HG02623 (cell line): ENCODE data around the gene GTPBP1.
A peak's percentile ranks its signal among the peaks of the same experiment; 100 is the strongest.

Experiments used
- ATAC-seq: cut with Tn5 transposase; IDR thresholded peaks from one replicate; pipeline ENCODE4 v1.9.1; 2021; ENCODE audit warnings: moderate library complexity; ENCODE audit not compliant: unreplicated experiment

Gene GTPBP1

DNA sequence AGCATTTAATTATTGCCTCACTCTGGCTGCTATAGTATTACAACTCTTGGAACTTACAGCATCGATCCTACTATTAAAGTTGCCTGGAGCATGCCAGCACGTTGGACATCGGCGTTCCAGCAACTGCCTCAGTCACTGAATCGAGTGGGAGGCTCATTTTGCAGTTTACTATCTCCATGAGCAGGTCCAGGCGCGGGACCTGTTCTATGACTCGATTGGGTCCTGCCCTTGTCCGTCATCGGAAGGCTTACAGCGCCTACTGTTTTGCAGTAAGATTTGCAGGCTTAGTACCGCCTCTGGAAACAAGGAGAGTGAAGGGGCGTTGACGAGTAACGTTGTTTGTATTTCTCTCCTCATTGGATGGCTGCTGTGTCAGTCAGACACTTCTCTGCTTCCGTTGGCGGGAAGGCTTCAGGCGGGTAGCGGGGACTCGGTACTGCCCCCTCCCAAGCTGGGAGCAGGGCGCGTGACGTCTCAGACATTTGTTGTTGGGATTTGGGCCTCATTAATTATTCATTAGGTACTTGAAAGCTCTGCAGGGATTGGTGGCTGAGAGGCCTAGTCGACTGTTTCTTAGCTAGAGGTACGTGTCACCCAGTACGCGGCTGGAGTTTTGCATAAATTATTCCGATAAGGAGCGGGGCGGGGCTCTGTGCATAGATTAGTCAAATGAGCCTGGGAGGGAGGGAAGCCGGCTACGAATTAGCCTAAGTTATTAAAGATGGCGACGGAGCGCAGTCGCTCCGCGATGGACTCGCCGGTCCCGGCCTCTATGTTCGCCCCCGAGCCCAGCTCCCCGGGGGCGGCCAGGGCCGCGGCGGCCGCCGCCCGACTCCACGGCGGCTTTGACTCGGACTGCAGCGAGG lies at the start of gene GTPBP1:
TSS of gene GTPBP1 (plus strand) at position 710 of the 866 bp plus-strand sequence. CDS start at position 722, 12 bp downstream.
- ATAC-seq = peak; percentile 61

DNA sequence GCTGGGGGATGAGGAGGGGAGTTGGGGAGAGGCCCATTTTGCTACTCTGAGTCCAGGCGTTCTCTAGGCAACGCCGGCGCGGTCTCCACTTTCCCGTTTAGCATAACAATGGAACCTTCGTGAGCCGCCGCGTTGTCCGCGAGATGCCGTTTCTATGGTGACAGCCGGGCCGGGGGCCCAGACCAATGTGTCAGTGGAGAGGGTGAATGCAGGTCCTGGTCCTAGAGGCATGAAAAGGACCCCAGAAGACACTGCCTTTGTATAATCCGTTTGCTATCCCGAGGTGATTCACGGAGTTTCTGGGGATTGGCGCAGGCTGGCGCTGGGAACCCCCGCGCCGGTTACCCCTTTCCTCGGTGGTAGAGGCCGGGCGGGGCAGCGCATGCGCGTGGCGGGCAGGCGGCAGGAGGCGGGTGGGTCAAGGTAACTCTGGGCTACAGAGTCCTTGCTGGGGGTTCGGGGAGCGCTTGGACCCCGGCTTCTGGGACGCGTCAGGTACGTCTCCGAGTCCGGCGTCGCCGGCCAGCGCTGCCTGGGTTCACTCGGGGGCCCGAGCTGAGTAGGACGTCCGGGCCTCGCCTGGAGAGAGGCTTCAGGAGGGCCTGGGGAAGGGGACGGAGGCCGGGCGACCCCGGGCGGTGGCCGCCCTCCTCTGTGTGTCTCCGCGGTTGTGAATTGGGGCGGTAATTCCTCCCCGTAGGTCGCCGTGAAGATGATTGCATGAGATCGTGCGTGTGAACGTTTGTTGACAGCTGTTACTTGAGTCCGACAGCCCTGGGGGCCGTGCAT lies 49.3 kb upstream of the GTPBP1 start, which contains the start of the genes CBY1 and FAM227A:
TSS of gene CBY1 (plus strand) at position 383 of the 789 bp plus-strand sequence. CDS start 11,417 bp downstream, outside the sequence.
TSS of gene FAM227A (minus strand) at position 137 of the 789 bp plus-strand sequence. CDS start 6,224 bp downstream, outside the sequence.
- ATAC-seq = peak; percentile 66

DNA sequence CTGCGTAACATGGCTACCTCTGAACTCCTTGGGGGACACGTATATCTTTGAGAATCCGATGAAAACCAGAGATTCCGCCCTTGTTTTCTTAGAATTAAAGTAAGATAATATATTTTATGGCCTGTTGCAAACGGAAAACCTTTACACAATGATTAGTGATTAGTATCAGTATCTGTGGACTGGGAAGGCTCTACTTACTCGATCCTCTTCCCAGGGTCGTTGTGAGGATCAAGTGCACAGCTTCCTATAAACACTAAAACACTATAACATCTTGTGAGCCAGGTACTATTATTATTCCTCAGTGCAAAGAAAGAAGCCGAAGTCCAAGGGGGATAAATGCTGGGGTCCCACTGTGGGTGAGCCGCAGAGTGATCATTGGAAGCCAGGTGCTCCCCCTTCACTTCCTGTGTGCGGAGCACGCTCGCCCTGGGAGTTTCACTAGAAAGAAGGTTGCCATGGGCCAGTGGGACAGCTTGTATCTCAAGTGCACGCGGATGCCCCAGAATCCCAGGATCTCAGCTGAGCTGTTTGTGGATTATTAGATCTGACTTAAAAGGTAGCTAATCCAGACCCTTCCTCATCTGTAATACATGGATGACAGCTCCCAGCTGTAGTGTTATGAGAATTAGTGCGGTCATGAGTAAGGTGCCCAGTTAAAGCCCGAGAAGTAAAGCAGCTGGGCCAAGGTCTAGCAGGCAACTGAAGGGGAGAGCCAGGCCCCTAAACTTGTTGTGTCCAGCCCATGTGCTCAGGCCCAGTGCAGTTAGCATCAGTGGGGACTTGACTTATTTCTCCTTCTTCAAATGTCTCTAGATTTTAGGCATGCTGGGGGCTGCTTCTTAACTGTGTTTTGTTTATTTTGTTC lies 48.5 kb upstream of the GTPBP1 start:
- ATAC-seq = no peak

DNA sequence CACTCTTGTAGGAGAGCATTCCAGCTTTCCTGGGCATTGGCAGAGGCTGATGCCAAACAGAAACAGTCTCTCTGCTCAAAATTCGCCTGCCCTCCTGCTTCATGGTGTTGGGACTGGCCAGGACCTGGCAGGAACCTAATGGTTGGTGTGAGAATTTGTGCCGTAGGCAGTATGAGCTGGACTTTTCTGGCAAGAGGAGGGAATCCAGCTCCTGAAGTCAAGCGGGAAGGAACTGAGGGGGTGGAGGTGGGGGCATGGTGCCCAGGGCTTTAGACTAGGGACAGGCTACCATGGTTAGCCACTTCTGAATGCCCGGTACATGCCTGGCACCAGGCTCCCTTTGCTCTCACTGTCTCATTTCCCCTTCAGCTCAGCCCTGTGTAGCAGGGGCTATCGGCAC lies 30.9 kb upstream of the GTPBP1 start:
- no peak for ATAC-seq

DNA sequence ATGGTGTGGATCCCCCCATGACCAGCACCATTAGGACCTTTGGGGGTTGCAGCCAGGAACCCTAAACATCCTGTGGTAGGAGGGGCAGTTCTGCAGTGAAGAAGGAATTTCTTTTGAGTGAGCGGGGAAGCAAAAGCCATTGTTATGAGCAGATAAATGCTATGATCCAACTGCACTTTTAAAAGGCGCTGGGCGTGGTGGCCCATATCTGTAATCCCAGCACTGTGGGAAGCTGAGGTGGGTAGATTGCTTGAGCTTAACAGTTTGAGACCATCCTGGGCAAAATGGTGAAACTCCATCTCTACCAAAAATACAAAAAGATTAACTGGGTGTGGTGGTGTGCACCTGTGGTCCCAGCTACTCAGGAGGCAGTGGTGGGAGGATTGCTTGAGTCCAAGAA lies 29.9 kb upstream of the GTPBP1 start:
- ATAC-seq = no peak

DNA sequence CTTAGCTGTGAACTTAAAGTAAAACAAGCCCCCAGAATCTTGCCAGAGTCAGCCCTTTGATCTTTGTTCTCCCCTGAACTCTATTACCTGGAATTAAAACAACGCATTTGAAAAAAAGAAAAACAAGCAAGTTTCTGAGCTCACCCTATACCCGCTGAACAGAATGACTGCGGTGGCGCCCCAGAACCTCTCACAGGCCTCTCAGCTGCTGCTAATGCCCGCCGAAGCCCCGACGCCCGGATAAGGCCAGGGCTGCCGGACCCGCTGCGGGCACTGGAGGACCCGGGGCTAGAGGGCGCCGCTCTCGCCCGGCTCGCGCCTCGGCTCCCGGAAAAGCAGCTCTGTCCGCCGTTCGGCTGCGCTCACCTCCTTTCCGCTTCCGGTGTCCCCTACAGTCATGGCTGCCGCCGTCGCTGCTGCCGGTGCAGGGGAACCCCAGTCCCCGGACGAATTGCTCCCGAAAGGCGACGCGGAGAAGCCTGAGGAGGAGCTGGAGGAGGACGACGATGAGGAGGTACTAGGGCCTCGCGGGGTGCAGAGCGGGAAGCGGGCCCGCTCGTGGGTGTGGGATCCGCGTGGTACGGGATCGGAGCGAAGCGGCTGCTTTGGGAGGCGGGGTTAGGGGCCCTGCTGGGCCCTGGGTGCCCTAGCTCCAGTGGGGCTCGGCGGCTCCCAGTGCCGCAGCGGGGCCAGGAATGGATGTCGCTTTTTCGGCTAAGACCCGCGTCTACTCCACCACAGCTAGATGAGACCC lies 24.0 kb upstream of the GTPBP1 start, which contains the start of gene TOMM22:
TSS of gene TOMM22 (plus strand) at position 376 of the 754 bp plus-strand sequence. CDS start at position 398, 22 bp downstream.
- ATAC-seq = peak; percentile 88

DNA sequence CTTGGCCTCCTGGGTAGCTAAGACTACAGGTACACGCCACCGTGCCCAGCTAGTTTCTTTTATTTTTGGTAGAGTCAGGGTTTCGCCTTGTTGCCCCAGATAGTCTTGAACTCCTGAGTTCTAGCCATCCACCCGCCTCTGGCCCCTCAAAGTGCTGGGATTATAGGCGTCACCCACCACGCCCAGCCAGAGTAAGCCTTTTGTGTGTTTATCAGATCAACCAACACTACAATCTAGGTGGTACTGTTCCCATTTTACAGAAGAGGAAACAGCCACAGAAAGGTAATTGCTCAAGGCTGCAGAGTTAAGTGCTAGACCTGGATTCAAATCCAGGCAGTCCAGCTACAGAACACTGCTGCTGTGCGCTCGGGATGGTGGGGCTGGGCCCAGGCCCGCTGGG lies 20.8 kb upstream of the GTPBP1 start:
- no peak for ATAC-seq

DNA sequence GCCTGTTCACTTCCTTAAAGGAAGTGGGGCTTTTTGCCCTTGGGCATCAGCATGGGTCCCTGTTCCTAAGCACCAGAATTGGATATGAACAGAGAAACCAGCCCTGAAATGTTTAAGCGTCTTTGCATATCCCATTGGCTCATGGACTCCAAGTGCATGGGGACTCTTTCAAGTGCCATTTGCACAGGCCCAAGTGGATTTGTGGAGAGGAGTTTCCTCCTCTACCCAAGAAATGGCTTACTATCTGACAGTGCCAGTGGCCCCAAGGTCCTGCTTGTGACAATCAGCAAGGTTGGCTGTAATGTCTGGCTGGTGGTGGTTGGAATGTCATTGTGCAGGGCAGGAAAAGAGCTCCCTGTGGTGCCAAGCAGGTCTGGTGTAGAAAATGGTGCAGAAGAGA lies 20.0 kb upstream of the GTPBP1 start:
- no peak for ATAC-seq

DNA sequence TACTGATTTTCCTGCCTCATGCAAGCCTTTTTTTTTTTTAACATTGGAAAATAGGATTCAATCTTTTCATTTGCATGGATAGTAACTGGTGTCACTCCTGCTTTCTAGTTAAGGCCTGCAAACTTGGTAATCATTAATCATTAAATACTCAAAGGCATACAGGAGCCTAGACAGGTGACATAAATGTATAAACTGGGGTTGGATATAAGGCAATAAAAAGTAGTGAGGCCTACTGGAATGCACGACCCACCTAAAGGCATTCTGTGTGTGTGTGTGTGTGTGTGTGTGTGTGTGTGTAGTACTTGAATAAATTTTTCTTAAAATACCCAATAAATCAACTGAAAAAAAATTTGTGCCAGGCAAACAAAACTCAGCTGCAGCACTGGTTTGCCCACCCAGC lies 16.1 kb upstream of the GTPBP1 start:
- ATAC-seq = no peak

DNA sequence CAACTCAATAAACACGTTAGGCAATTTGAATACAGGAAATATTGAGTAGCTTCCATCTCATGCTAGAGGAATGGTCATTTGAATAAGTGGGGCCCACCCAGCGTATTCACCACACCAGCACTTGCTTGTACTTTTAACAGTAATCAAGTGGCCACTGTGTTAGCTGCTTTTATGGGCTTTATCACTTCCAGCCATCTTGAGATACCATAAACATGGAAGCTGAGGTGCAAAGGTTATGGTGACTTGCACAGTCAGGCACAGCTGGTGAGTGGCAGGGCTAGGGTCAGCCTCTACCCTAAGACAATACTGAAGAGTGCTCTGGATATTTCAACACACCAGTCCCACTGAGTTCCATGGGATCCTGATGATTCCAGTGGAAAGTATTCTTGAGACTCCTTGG lies 11.7 kb upstream of the GTPBP1 start:
- no peak for ATAC-seq

DNA sequence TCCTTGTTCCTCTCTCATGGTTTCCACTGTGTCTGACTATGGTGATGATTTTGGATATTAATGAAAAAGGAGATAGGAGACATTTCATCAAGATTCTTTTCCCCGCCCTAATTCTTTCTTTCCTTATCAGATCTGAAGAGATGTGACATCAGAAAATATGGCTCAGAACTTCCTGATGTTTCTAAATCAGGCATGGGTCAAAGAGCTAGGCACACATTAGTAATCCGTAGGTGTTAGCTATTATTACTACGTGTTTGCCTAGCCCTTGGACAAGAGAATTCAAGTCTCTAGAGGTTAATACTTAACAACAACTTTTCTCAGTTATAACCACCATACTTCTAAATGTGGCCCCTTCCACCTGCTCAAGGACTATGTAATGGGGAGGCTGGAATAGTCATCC lies 10.8 kb upstream of the GTPBP1 start:
- ATAC-seq = no peak

DNA sequence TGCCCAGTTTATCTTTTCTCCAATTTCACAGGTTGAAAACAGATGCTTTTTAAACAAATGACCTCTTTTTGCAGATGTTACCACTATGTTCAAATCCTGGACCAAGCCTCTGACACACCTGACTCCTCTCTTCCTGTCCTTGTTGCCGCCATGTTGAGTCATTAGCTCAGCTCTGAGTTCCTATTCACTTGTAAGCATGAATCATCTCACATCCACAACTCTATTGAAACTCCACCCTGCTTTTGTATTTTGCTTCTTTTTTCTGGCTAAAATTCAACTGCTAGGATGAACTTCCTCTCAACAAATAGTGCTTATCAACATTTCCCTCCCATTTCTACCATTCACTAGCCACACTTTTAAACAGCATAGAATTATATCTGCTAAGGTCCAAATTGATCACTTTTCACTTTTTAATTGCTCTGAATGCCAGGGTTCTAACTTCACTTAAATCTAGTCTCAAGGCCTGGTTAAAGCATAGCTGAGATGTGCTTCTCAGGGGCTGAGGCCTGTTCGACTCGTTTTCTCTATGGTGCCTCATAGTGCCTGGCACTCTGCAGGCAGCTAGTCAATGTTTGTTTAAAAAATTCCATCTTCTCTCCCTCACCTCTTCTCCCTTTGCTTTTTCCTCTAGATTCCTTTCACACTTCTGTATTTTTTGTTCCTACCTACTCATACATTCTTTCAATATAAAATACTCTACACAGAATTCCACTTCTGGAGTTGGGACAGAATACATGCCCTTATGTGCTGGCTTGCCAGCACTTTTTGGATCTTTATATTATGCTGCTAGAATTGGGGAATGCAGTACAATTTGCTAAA lies 8.9 kb upstream of the GTPBP1 start:
- ATAC-seq = no peak

DNA sequence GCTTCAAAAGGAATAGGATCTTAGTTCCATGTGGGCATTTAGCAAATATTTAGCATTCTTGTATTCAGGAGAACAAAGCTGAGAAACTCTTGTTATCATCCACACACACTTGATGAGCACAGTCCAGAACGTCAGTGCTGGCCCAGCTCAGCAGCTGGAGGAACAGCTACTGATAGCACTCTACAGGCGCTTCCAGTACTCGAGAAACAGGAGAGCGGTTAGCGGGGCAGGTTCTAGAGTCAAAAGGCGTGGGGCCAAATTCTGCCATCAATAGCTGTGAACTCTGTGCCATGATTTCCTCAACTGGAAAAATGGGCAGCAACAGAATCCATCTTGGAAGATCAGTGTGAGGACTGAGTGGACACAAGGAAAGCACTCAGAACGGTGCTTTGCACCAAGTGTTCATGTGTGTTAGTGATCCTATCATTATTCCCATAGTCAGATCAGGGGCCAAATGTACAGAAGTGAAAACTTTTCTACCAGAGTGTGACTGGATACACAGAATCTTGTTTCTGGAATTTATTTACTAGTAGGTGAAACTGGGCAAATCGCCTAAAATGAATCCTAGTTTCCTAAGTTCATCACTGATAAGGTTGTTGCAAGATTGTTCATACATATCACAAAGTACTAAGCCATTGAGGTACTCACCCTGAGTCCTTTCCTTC lies 8.2 kb upstream of the GTPBP1 start:
- ATAC-seq = no peak

DNA sequence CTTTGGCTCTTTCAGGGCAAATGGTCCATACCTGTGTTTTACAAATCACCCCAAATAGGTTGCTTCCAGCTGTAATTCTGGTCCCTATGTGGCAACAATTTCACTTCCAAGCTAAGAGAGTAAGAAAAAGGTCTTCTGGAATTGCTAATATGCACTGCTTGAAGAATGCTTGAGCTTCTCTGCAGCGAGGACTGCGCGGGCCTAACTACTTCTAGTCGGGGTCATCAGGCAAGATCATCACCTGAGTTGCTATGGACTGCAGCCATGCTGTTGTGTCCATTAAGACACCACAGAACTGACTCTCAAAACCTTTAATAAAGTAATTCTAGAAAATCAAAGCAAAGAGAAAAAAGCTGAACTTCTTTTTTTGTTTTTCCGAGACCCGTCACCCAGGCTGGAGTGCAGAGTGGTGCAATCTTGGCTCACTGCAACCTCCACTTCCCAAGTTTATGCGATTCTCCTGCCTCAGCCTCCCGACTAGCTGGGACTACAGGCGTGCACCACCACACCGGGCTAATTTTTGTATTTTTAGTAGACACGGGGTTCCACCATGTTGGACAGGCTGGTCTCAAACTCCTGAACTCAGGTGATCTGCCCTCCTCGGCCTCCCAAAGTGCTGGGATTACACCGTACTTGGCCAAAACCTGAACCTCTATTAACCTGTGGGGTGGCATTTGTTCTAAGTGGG lies 7.2 kb upstream of the GTPBP1 start:
- ATAC-seq = no peak

DNA sequence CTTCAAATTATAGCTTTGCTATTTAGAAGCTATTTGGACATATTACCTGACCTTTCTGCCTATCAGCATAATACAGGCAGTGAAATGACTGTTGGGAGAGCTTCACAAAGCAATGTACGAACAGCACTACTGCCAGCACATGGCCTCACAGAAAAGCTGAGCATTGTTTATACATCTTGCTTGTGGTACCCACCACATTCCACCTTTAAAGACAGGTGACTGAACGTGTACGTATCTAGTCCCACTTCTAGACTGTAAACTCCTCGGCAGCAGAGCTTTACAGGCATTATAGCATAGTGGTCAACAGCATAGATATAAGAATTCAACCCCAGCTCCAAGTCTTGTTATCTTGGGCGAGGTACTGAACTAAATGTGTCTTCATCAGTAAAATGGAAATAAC lies 6.6 kb upstream of the GTPBP1 start:
- ATAC-seq = no peak

DNA sequence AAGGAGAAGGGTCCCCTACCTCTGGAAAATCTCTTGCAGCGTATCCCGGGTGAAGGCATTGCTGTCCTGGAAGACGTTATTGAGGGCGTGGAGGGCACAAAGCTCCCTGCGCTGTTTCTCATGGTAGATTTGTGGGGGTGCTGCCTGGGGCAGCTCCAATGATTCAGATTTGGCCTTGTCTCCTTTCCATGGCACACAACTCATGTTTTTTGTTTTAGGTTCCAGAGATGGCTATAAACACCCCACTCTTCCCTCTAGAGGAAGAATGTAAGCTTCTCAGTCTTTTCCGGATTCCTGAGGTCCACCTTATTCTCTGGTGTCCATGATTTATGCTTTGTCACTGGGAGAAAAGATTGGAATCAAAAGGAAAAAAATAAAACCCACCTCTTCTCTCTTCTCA lies 6.0 kb upstream of the GTPBP1 start:
- ATAC-seq = no peak

DNA sequence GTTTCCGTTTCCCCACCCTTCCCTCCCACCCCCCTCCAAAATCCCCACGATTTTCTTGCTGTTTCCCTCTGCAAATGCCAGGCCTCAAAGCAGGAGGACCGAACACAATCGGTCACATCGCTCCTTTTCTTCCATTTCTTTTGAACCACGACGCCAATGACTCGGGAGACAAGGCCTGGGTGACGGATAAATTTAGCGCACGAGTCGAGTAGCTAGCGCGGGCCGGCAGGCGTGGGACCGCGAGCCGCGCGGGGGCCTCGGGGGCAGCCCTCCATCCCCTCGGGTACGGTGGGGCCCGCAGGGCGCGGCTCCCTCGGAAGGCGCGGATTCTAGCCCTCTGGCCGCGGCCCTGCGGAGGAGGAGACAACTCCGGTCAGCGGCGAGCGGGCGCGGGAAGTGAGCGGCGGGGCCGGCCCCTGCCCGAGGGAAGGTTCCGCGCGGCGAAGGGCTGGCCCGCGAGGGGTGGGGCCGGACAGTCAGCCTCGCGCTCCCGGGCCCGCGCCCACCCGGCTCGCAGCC lies 5.4 kb upstream of the GTPBP1 start:
- no peak for ATAC-seq
